ENCODE data around the gene CACNB1.
"Not testable (repeated sequence)": the region's sequence is repeated elsewhere in the genome, so short reads cannot be mapped to it uniquely, and the experiment has no call there.

Gene CACNB1

DNA sequence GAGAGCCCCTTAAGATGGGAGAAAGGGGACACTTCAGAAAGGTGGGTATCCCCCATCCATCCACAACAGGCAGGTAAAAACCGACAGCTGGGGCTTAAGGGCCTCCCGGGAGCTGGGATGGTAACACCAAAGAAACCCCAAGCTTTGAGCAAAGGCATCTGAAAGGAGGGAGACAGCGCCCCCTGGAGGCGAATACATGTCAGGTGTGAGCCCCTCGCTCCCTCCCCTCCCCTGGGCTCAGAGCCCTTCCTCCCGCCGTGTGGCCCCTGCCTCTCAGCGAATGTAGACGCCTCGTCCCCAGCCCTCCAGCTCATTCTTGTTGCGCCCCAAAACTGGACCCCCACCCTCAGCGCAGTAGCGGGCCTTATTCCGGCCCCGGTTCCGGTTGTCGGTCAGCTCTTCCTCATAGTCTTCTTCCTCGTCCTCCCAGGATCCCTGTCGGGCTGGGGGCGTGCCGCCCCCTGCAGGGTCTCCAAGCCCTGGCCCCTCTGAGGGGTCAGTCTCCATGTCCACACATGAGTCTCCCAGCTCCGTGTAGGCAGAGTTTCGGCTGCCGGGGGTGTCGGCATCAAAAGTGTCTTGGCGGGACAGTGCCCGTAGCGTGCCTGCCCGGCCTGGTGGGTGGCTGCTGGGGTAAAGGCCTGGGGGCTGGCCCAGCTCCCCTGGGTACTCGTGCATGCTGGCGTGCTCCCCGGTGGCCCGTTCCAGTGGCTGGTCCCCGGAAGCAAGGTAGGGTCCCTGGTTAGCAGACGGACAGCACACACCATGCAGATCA lies 22.4 kb downstream of the CACNB1 start:
- DNase-seq (ENCODE audit: low read depth), result peak; percentile 63

DNA sequence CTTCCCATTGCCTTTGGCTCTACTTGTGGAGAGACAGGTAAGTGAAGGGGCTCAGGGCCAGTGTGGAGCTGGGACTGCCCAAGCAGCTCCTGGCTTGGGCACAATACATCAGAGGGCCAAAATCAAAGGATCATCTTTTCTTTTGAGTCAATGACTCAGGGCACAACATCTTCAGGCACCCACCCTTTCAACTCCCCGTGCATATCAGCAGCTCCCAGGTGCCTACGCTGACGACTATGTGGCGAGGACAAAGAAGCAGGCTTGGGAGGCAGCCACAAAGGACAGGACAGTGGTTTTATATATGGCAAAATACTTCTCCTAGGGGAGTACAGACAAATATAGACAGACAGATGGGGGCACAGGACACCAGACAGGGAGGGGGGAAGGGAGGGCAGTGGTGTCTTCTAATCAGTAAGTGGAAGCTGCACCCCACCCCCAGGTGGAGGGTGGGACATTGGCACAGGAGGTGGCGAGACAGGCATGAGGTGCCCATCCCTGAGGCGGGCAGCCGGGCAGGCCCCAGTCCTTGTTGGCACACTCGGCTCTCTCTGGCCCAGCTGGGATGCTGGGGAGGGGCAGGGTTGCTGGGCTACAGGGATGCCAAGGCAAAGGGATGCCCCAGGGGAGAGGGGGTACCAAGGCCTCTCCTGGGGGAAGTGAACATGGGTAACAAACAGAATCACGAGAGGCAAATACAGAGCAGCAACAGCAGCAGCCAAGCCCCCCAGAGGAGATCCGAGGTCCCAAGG lies 23.8 kb downstream of the CACNB1 start:
- no peak for DNase-seq (ENCODE audit: low read depth)

DNA sequence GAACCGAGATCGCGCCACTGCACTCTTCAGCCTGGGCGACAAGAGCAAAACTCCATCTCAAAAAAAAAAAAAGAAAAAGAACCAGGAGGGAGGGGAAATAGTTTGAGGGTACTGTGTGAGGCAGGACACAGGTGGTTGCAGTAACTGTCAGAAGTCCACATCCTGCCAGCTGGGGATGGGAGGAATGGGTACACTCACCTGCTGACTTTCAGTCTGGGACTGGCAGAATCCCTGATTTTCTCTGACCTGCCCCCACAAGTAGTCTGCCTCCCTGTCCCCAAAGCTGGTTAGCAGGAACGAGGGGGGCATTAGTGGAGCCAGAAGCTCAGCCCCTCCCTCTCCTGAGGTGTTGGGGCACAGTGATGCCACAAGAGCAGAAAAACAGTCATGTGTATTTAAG lies 24.4 kb downstream of the CACNB1 start:
- DNase-seq (ENCODE audit: low read depth), result no peak

DNA sequence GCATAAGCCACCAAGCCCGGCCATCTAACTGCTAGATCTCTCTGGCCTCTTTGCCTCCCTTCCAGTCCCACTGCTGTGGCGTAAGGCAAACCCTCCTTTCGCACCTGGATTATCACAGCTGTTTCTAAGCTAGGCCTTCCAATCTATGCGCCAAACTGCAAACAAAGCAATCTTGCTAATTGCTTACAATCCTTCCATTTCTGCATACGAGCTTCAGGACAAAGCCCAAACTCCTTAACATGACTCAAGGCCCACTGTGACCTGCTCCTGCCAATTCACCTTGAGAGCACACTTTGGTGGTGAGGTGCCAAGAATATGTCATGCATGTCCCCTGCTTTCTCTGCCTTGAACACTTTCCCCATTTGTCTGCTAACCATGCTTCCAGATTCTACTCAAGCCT lies 25.5 kb downstream of the CACNB1 start:
- DNase-seq (ENCODE audit: low read depth), result no peak

DNA sequence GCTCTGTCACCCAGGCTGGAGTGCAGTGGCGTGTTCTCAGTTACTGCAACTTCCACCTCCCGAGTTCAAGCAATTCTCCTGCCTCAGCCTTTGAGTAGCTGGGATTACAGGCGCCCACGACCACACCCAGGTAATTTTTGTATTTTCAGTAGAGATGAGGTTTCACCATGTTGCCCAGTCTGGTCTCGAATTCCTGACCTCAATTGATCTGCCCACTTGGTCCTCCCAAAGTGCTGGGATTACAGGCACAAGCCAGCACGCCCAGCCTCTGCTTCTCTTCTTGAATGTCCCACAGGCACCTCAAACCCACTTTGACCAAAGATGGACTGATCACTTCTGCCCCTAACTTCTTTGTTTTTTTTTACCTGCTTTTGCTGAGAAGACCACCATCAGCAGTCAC lies 26.9 kb downstream of the CACNB1 start:
- DNase-seq (ENCODE audit: low read depth), result no peak

DNA sequence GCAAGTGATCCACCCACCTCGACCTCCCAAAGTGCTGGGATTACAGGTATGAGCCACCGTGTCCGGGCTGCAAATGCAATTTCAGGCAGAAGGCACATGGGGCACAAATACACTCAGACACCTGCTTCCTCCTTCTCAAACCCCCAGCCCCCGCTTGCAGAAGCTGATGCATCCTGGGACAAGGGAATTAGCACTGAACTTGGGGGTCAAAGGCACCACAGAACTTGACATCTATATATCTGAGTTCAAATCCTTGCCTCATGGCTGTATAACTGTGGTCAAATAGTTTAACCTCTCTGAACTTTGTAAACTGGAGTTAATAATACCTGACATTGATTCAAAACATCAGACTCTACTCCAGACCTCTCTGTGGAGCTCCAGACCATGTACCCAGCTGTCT lies 27.4 kb downstream of the CACNB1 start:
- DNase-seq (ENCODE audit: low read depth), result no peak

DNA sequence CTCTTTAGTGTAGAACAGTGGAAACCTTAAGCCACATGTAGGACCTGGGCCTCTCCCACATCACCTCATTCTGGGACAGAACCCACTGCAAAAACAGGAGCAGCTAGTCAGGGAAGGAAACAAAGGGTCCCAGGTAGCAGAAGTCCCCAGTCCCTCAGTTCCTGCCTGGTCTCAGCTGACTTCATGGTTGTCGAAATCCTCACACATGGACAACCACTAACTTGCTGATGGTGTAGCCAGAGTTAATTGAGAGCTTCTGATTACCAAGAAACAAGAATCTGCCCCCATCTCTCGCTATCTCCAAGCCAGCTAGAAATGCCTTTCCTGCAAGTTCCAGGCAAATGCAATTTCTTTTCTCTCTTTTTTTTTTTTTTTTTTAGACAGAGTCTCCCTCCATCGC lies 28.0 kb downstream of the CACNB1 start:
- DNase-seq (ENCODE audit: low read depth), result no peak

DNA sequence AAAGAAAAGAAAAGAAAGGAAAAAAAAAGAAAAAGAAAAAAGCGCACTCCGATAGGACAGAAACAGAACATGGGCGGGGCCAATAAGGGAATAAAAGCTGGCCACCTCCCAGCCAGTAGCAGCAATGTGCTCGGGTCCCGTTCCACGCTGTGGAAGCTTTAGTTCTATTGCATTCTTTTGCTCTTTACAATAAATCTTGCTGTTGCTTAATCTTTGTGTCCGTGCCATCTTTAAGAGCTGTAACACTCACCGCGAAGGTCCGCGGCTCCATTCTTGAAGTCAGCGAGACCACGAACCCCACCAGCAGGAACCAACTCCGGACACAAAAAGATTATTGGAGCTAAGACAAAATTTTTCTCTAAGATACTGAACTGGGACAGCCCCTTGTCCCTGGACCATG lies 28.4 kb downstream of the CACNB1 start:
- DNase-seq (ENCODE audit: low read depth), result no peak

DNA sequence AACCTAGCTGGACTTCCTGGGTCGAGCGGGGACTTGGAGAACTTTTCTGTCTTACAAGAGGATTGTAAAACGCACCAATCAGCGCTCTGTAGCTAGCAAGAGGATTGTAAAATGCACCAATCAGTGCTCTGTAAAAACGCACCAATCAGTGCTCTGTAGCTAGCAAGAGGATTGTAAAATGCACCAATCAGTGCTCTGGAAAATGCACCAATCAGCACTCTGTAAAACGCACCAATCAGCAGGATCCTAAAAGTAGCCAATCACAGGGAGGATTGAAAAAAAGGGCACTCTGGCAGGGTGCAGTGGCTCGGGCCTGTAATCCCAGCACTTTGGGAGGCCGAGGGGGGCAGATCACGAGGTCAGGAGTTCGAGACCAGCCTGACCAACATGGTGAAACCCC lies 29.0 kb downstream of the CACNB1 start:
- not testable (repeated sequence) for DNase-seq (ENCODE audit: low read depth)

DNA sequence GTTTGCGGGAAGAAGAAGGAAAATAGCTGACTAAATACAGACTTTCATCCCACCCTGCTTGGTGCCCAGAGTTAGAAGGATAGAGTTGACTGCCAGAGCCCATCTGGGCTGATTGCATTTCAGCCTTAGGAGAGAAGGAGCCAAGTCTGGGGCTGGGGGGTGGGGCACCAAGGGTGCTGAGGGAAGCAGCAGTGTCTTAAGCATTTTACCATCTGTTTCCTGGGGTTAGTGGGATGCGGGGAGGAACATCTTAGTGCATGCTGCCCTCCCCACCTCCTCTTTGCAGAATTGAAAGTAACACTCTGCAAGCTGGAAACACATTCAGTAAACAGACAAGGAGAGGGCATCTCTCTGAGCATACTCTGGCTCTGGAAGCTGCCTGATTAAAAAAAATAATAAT lies 30.0 kb downstream of the CACNB1 start:
- DNase-seq (ENCODE audit: low read depth), result no peak

DNA sequence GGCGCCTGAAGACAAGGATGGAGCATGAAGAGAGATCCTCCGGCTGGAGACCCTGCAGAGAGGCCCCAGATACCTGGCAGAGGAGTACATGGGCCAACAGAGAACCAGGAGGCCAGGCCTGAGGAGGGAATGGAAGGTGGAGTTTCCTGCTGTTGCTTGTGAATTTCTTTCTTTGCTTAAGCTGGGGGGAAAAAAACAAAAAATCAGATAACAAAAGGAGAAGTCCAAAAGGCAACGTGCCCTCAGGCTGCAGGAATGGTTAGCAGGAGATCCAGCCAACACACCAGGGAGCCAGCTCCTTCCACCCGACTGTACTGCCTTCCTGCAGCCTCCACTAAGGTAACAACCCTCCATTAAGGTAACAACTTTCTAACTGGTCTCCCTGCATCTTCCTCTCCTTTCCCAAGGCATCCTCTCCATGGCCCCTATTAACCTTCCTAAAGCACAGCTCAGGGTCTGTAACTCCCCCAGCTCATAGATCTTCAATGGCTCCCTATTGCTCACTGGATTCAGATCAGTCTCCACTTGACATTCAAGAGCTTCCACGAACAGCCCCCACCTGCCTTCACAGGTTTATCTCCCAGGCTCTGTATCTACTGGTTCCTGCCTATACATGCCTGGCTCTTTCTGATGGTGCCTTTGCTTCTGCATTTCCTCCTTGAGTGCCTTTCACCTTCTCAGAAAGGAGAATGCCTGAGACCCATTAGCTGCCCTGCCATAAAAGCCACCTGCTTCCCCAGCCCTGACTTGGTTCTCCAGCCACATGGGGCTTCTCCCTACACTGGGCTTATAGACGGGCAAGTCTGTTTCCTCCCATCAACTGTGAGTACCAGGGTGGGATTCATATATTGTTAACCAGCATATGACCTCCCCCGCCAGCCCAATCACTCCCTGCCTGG lies 30.8 kb downstream of the CACNB1 start:
- no peak for DNase-seq (ENCODE audit: low read depth)

DNA sequence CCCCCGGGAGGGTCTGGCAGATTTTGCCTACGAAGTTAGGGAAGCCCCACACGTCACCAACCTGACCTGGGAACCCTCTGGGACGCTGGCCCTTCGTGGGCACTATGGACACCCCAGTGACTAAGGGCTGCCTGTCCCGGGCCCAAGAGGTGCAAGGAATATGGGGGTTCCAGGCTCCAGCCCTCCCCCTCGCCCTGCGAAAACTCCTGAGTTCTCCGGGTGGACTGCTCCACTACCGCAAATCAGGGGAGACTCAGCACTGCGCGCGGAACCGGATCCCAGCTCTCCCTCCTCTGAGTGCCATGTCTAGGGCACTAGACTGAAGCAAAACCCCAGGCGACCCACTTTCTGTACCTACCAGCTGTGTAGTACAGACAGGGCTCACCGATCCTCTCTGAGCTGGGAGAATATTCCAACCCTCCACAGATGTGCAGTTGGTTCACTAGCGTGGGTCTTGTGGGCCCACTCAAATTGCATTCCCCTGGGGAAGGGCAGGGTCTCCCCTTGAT lies 31.6 kb downstream of the CACNB1 start, which contains the start of gene ARL5C:
TSS of gene ARL5C (minus strand) at position 321 of the 509 bp plus-strand sequence. CDS start 401 bp downstream, outside the sequence.
- no peak for DNase-seq (ENCODE audit: low read depth)

DNA sequence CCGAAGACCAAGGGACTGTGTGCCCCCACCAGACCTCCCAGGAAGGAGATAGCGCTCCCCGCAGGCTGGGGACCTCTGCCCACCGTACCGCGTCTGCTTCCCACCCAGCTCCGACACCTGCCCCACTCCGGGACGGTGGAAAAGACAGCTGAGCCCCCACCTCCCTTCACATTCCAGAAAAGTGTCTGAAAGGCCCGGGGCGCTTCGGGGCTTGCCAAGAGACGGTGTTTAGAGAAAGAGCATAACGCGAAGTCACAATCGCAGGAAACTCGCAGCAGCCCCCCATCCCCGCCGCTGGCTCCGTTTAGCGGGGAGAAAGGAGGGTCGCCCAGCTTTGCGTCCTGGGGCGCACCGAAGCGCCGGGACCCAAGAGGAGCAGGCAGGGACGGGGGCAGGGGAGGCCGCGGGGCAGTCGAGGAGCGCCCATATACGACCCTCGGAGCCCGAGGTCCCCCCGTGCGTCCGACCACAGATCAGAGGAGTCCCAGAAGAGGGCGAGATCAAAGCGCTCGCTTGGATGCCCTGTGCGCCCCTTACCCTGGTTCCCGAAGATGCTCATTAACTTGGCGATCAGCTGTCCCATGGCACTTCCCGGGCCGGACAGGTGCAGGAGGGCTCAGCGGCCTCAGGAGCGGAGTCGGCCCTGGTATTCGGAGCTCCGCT lies 32.2 kb downstream of the CACNB1 start:
- no peak for DNase-seq (ENCODE audit: low read depth)

DNA sequence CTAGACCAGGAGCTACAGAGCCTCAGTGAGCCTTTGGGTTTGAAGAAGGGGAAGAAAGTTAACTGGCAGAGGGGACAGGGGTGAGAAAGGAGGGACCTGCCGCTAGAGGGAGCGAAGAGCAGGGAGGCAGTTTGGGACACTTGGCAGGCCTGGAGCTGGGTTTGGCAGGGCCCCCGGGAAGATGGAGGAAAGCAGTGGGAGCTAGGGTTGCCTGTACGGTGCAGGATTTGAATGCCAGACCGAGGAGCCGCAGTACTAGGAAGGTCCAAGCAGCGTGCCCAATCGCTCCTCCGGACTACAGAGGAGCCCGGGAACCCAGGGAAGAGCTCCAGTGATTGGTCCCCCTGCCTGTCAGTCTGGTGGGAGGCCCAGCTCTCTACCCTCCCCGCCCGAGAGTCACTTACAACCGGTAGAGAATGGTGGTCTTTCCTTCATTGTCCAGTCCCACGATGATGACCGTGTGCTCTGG lies 32.8 kb downstream of the CACNB1 start:
- DNase-seq (ENCODE audit: low read depth), result peak; percentile 75

DNA sequence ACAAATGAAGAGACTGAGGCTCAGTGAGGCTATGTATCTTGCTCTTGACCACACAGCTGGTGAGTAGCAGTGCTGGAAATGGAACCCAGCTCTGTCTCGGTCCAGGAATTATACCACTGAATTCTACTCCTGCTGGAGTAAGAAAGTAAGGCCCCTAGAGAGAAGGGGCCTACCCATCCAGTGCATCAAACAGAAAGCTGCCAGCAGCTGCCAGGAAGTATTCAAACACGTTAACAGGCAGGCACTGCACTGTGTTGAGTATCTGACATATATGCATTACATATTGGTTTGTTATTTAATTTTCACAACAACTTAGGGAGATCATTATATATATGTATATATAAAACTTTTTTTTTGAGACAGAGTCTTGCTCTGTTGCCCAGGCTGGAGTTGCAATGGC lies 35.5 kb downstream of the CACNB1 start:
- DNase-seq (ENCODE audit: low read depth), result no peak

DNA sequence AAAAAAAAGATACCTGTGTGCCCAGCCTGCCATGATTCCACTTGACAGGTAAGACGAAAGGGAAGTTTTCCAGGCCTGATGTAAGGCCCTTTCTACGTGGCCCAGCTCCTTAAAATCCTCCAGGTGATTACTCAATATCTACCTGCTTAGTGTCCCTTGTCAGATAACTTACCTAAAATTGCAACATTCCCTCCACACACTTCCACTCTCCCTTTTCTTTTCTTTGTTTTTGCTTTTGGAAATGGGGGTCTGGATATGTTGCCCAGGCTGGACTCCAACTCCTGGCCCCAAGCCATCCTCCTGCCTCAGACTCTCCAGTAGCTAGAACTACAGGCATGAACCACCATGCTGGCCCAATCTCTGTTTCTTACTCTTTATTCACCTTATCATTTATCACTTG lies 38.8 kb downstream of the CACNB1 start:
- DNase-seq (ENCODE audit: low read depth), result no peak

DNA sequence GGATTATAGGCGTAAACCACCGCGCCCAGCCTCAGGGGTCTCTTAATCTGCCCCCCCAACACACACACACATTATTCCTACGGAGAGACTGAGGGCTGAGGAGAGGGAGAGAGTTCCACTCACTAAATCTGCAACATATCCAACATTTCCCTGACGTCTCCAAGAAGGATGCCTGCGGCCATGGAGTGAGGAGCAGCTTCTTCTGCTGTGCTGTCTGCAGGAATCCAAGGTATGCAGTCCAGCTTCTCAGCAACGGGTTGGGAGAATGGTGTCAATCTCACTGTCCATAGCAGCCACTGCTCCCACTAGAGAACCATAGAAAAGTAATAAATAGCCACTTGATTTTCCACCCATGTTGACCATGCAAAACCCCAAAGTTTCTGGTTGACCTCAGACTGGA lies 41.0 kb downstream of the CACNB1 start:
- no peak for DNase-seq (ENCODE audit: low read depth)

DNA sequence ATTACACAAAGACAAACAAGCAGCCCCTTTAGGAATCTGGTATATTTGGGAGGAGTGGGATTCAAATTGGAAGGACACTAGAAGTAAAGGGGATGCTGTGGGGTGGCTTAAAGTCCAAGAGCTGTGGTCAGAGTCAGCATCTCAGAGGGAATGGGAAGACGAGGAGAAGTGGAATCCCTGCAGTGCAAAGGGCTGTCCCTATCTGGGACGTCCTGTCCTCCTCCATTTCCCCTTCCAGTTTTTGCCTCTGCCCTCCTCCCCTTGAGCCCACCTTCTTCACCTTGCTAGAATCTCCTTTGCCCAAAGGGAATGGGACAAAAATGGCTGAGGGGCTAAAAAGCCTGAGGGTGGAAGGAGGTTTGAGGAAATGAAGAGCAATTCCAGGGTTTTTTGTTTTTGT lies 41.8 kb downstream of the CACNB1 start:
- no peak for DNase-seq (ENCODE audit: low read depth)

DNA sequence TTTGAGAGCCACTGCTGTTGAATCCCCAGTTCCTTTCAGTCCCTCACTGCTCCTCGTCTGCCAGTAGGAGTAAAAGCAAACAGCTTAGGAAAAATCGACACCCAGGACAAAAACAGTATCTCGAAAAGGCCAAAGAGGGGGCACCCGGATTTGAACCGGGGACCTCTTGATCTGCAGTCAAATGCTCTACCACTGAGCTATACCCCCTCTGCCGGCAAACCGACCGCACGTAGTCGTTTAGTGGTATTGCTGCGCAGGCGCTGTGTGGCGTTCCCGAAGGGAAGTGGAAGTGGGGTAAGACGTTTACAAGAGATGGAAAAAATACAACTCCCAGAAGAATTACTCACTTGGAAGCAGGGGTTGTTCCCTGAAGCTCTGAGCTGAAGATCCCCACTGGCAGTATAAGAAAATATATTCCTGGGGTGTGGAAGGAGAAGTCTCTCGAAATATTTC lies 43.8 kb downstream of the CACNB1 start:
- peak; percentile 87 for DNase-seq (ENCODE audit: low read depth)

DNA sequence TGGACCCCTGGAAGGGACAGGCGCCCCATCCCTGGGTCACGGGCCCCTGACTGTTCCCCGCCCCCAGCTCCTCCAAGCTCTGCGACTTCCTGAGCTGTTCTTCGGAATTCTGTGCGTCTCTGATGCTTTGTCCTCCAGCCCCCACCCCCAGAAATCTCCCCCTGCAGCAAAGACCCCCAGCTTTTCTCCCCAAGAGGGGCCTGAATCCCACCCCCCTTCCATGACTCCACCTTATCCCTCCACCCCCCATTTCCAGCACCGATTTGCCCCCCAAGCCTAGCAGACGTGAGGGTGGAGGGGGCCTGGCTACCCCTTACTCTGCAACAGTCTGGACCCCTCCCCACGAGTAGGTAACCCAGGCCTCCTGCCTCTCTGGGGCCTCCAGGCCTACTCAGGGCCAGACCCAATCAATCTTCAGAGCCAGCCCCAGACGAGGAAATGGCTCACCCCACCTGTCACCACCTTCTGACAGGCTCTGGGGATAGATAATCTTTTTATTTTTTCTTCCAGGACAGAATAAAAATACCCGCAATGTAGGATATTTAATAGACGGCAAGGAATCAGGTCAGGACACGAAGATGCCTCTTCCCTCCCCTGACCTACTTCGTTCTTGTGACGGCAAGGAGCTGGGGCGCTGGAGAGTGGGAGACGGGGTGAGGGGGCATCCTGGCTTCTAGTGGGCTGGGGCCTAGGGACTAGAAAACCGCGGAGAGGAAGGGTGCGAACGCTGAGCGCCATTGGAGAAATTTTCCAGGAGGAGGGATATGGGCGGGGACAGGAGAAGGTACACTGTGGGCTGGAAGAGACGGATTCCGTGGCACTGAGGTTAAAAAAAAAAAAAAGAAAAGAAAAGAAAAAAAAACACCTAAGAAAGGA lies 45.3 kb downstream of the CACNB1 start:
- no peak for DNase-seq (ENCODE audit: low read depth)

All from activated T-cell treated with anti-CD3 and anti-CD28 coated beads for 48 hours (primary cell).